HEK293 (cell line): ENCODE data around the gene PPP3CA.

Experiments
- CTCF ChIA-PET: fragments of 350-600 bp; formaldehyde crosslinking; extraction: SDS; loops from one replicate; lab custom pipeline; 2021; ENCODE audit warnings: antibody characterized with exemption; lab: Yijun Ruan, JAX
- POLR2A ChIA-PET: fragments of 300-600 bp; formaldehyde crosslinking; extraction: SDS; loops from one replicate; lab custom pipeline; 2020; ENCODE audit warnings: antibody characterized with exemption, inconsistent platforms; lab: Yijun Ruan, JAX
- H3K27ac ChIP-seq: fragments of 200-500 bp; sonication (Bioruptor generic); 2 replicates; pipeline ENCODE4 v1.5.1; 2014; ENCODE audit warnings: low read depth, low read length, control low read depth, inconsistent platforms; ENCODE audit errors: extremely low read depth
- H3K36me3 ChIP-seq, 2 experiments: fragments of 200-500 bp in 1 of 2; sonication (Bioruptor generic) in 1 of 2; 1 replicate in 1 of 2; 2 replicates in 1 of 2; pipeline ENCODE4 v1.5.1; 2014 to 2017; ENCODE audit warnings: inconsistent platforms in 2 of 2, low read length in 2 of 2; ENCODE audit not compliant: control insufficient read depth in 2 of 2, insufficient read depth in 1 of 2
- H3K4me1 ChIP-seq: fragments of 200-500 bp; sonication (Bioruptor generic); 2 replicates; pipeline ENCODE4 v1.5.1; 2014; ENCODE audit warnings: mild to moderate bottlenecking, low read length, inconsistent platforms; ENCODE audit not compliant: control insufficient read depth, insufficient read depth
- H3K4me3 ChIP-seq: 2 replicates; pipeline ENCODE4 v1.5.1; 2011; ENCODE audit warnings: low read depth, mild to moderate bottlenecking, control low read depth, low read length, moderate library complexity
- H3K9me3 ChIP-seq: fragments of 200-500 bp; sonication (Bioruptor generic); 2 replicates; pipeline ENCODE4 v1.5.1; 2014; ENCODE audit warnings: low read depth, low read length, inconsistent platforms; ENCODE audit not compliant: control insufficient read depth, insufficient read depth
- FEZF1 ChIP-seq: fragments of 450-650 bp; formaldehyde crosslinking; IDR thresholded peaks from 2 replicates; pipeline ENCODE4 v1.5.1; 2016; ENCODE audit warnings: missing biosample characterization, missing genetic modification characterization
- GLI4 ChIP-seq: fragments of 450-650 bp; formaldehyde crosslinking; IDR thresholded peaks from 2 replicates; pipeline ENCODE4 v1.5.1; 2016; ENCODE audit warnings: missing biosample characterization, missing genetic modification characterization
- HIC1 ChIP-seq: fragments of 450-650 bp; formaldehyde crosslinking; IDR thresholded peaks from 2 replicates; pipeline ENCODE4 v1.5.1; 2016; ENCODE audit warnings: missing biosample characterization, missing genetic modification characterization
- IKZF3 ChIP-seq: fragments of 450-650 bp; IDR thresholded peaks from 2 replicates; pipeline ENCODE4 v1.5.0; 2018; ENCODE audit warnings: missing biosample characterization, mild to moderate bottlenecking, missing genetic modification characterization, moderate library complexity
- KLF1 ChIP-seq: fragments of 450-650 bp; formaldehyde crosslinking; IDR thresholded peaks from 2 replicates; pipeline ENCODE4 v1.5.1; 2016; ENCODE audit warnings: missing biosample characterization, missing genetic modification characterization
- MZF1 ChIP-seq: fragments of 450-650 bp; formaldehyde crosslinking; IDR thresholded peaks from 2 replicates; pipeline ENCODE4 v1.5.1; 2017; ENCODE audit warnings: missing biosample characterization, missing genetic modification characterization, borderline replicate concordance
- OSR2 ChIP-seq: fragments of 450-650 bp; formaldehyde crosslinking; IDR thresholded peaks from 2 replicates; pipeline ENCODE4 v1.5.1; 2016; ENCODE audit warnings: missing biosample characterization, missing genetic modification characterization
- PRDM6 ChIP-seq: fragments of 450-650 bp; formaldehyde crosslinking; IDR thresholded peaks from 2 replicates; pipeline ENCODE4 v1.5.1; 2017; ENCODE audit warnings: missing biosample characterization, missing genetic modification characterization
- SP3 ChIP-seq: fragments of 450-650 bp; formaldehyde crosslinking; IDR thresholded peaks from 2 replicates; pipeline ENCODE4 v1.5.1; 2016; ENCODE audit warnings: missing biosample characterization, missing genetic modification characterization
- WT1 ChIP-seq: fragments of 450-650 bp; formaldehyde crosslinking; IDR thresholded peaks from 2 replicates; pipeline ENCODE4 v1.5.1; 2016; ENCODE audit warnings: missing biosample characterization, missing genetic modification characterization
- YY1 ChIP-seq: fragments of 450-650 bp; formaldehyde crosslinking; IDR thresholded peaks from 2 replicates; pipeline ENCODE4 v1.5.1; 2018; ENCODE audit warnings: missing biosample characterization, missing genetic modification characterization
- YY2 ChIP-seq: fragments of 450-650 bp; formaldehyde crosslinking; IDR thresholded peaks from 2 replicates; pipeline ENCODE4 v1.5.1; 2016; ENCODE audit warnings: missing biosample characterization, missing genetic modification characterization
- ZBTB20 ChIP-seq: fragments of 450-650 bp; formaldehyde crosslinking; IDR thresholded peaks from 2 replicates; pipeline ENCODE4 v1.5.1; 2016; ENCODE audit warnings: missing biosample characterization, missing genetic modification characterization
- ZFP37 ChIP-seq: fragments of 450-650 bp; formaldehyde crosslinking; IDR thresholded peaks from 2 replicates; pipeline ENCODE4 v1.5.1; 2016; ENCODE audit warnings: missing biosample characterization, missing genetic modification characterization
- ZNF121 ChIP-seq: fragments of 450-650 bp; formaldehyde crosslinking; IDR thresholded peaks from 2 replicates; pipeline ENCODE4 v1.5.1; 2016; ENCODE audit warnings: missing biosample characterization, missing genetic modification characterization
- ZNF140 ChIP-seq: fragments of 450-650 bp; formaldehyde crosslinking; IDR thresholded peaks from 2 replicates; pipeline ENCODE4 v1.5.1; 2016; ENCODE audit warnings: missing biosample characterization, missing genetic modification characterization
- ZNF155 ChIP-seq: fragments of 450-650 bp; formaldehyde crosslinking; IDR thresholded peaks from 2 replicates; pipeline ENCODE4 v1.5.1; 2016; ENCODE audit warnings: missing biosample characterization, missing genetic modification characterization
- ZNF184 ChIP-seq: fragments of 450-650 bp; IDR thresholded peaks from 2 replicates; pipeline ENCODE4 v1.5.1; 2018; ENCODE audit warnings: missing biosample characterization, mild to moderate bottlenecking, missing genetic modification characterization
- ZNF221 ChIP-seq: fragments of 450-650 bp; formaldehyde crosslinking; IDR thresholded peaks from 2 replicates; pipeline ENCODE4 v1.5.1; 2017; ENCODE audit warnings: missing biosample characterization, missing genetic modification characterization, borderline replicate concordance
- ZNF239 ChIP-seq: fragments of 450-650 bp; formaldehyde crosslinking; IDR thresholded peaks from 2 replicates; pipeline ENCODE4 v1.5.1; 2016; ENCODE audit warnings: missing biosample characterization, missing genetic modification characterization
- ZNF24 ChIP-seq: fragments of 450-650 bp; formaldehyde crosslinking; IDR thresholded peaks from 2 replicates; pipeline ENCODE4 v1.5.1; 2016; ENCODE audit warnings: missing biosample characterization, missing genetic modification characterization
- ZNF248 ChIP-seq: fragments of 450-650 bp; formaldehyde crosslinking; IDR thresholded peaks from 2 replicates; pipeline ENCODE4 v1.5.1; 2017; ENCODE audit warnings: missing biosample characterization, missing genetic modification characterization
- ZNF354C ChIP-seq: fragments of 450-650 bp; formaldehyde crosslinking; IDR thresholded peaks from 2 replicates; pipeline ENCODE4 v1.5.1; 2016; ENCODE audit warnings: missing biosample characterization, missing genetic modification characterization, low read depth, borderline replicate concordance
- ZNF423 ChIP-seq: fragments of 450-650 bp; formaldehyde crosslinking; IDR thresholded peaks from 2 replicates; pipeline ENCODE4 v1.5.1; 2016; ENCODE audit warnings: missing biosample characterization, missing genetic modification characterization
- ZNF433 ChIP-seq: fragments of 450-650 bp; formaldehyde crosslinking; IDR thresholded peaks from 2 replicates; pipeline ENCODE4 v1.5.1; 2016; ENCODE audit warnings: missing biosample characterization, missing genetic modification characterization, low read depth
- ZNF513 ChIP-seq: fragments of 450-650 bp; IDR thresholded peaks from 2 replicates; pipeline ENCODE4 v1.5.1; 2018; ENCODE audit warnings: missing biosample characterization, missing genetic modification characterization
- ZNF623 ChIP-seq: fragments of 450-650 bp; formaldehyde crosslinking; IDR thresholded peaks from 2 replicates; pipeline ENCODE4 v1.5.1; 2016; ENCODE audit warnings: missing biosample characterization, missing genetic modification characterization
- ZNF664 ChIP-seq: fragments of 450-650 bp; formaldehyde crosslinking; IDR thresholded peaks from 2 replicates; pipeline ENCODE4 v1.5.1; 2016; ENCODE audit warnings: missing biosample characterization, missing genetic modification characterization
- ZNF677 ChIP-seq: fragments of 450-650 bp; IDR thresholded peaks from 2 replicates; pipeline ENCODE4 v1.5.0; 2018; ENCODE audit warnings: missing biosample characterization, mild to moderate bottlenecking, missing genetic modification characterization, moderate library complexity
- ZNF843 ChIP-seq: fragments of 450-650 bp; formaldehyde crosslinking; IDR thresholded peaks from 2 replicates; pipeline ENCODE4 v1.5.1; 2016; ENCODE audit warnings: missing biosample characterization, missing genetic modification characterization
- ZSCAN30 ChIP-seq: fragments of 450-650 bp; IDR thresholded peaks from 2 replicates; pipeline ENCODE4 v1.5.1; 2018; ENCODE audit warnings: missing biosample characterization, mild to moderate bottlenecking, missing genetic modification characterization, moderate library complexity

The PPP3CA gene

GRCh38 chr4:101177154-101177553 is 170.2 kb downstream of the PPP3CA start:
- TF ChIP-seq ZNF423 (no peak), ZNF248 (tag by site-specific recombination) (no peak), GLI4 (no peak), SP3 (tag by site-specific recombination) (no peak), ZNF155 (tag by site-specific recombination) (no peak), MZF1 (no peak), YY2 (tag by site-specific recombination) (no peak), ZSCAN30 (tag by site-specific recombination) (no peak), ZNF184 (no peak), ZNF623 (tag by site-specific recombination) (no peak), ZNF239 (tag by site-specific recombination) (no peak), ZBTB20 (tag by site-specific recombination) (no peak), ZNF121 (tag by site-specific recombination) (no peak), ZNF140 (tag by site-specific recombination) (no peak), ZFP37 (tag by site-specific recombination) (no peak), ZNF221 (tag by site-specific recombination) (no peak), ZNF677 (tag by site-specific recombination) (no peak), KLF1 (tag by site-specific recombination) (no peak), ZNF354C (no peak)
- Histone ChIP-seq H3K4me3 (no peak overlapping the region), H3K27ac (no peak overlapping the region), H3K36me3 (no peaks in the 10 kb centered on the region), H3K9me3 (no peaks in the 10 kb centered on the region), H3K4me1 (no peaks in the 10 kb centered on the region)
- POLR2A ChIA-PET: no interaction called here
- CTCF ChIA-PET: no interaction called here

- Histone ChIP-seq H3K4me3 (no peak overlapping the region), H3K9me3 (no peaks in the 10 kb centered on the region), H3K27ac (no peak overlapping the region)
- TF ChIP-seq PRDM6: peak; percentile 83
- TF ChIP-seq IKZF3: peak; percentile 47
- peak; percentile 58 for TF ChIP-seq OSR2 (tag by site-specific recombination)
- peak; percentile 38; the same call in 1 of the 2 replicates for TF ChIP-seq WT1 (tag by site-specific recombination)
- TF ChIP-seq ZNF664: peak; percentile 14; the same call in 1 of the 2 replicates
- 0 out of 2 replicates have a peak, but pooled peaks have one; percentile 42 for TF ChIP-seq HIC1 (tag by site-specific recombination)
- no peak for TF ChIP-seq ZNF24 (tag by site-specific recombination)
- TF ChIP-seq ZNF513: 0 out of 2 replicates have a peak, but pooled peaks have one; percentile 17
- TF ChIP-seq ZNF843 (tag by site-specific recombination): peak; percentile 63; the same call in 1 of the 2 replicates
- peak; percentile 89 for TF ChIP-seq FEZF1
- no peak for TF ChIP-seq YY1 (tag by site-specific recombination)
- TF ChIP-seq ZNF433 (tag by site-specific recombination): no peak
- TF ChIP-seq, all 188 proteins: peak for 9
- CTCF ChIA-PET: interaction anchor here (1.1 kb wide), 1 partner anchor 555 kb away, joined by 3 read pairs; no protein-coding TSS in a partner anchor
- Histone ChIP-seq H3K36me3 (no peaks in the 10 kb centered on the region), H3K4me1 (no peaks in the 10 kb centered on the region)
- POLR2A ChIA-PET: no interaction called here
These were observed 171.2 kb downstream of the PPP3CA start for GRCh38 chr4:101175896-101176676.
